Measurements from ENCODE around the gene PPP1R10.

DNA sequence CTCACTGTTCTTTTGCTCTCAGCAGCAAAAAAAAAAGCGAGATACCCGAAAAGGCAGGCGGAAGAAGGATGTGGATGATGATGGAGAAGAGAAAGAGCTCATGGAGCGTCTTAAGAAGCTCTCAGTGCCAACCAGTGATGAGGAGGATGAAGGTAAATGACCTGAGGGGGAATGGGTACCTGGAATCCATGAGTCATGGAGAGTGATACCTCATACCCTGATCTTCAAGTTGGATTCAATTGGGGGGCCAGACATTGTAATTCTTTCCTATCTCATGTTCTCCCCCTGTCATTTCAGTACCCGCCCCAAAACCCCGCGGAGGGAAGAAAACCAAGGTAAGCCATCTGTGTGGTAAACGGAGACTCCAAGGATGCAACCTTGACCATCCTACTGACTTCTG is 39.0 kb downstream of the PPP1R10 start:
- TF ChIP-seq, protein P1, sequence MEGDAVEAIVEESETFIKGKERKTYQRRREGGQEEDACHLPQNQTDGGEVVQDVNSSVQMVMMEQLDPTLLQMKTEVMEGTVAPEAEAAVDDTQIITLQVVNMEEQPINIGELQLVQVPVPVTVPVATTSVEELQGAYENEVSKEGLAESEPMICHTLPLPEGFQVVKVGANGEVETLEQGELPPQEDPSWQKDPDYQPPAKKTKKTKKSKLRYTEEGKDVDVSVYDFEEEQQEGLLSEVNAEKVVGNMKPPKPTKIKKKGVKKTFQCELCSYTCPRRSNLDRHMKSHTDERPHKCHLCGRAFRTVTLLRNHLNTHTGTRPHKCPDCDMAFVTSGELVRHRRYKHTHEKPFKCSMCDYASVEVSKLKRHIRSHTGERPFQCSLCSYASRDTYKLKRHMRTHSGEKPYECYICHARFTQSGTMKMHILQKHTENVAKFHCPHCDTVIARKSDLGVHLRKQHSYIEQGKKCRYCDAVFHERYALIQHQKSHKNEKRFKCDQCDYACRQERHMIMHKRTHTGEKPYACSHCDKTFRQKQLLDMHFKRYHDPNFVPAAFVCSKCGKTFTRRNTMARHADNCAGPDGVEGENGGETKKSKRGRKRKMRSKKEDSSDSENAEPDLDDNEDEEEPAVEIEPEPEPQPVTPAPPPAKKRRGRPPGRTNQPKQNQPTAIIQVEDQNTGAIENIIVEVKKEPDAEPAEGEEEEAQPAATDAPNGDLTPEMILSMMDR (IDR thresholded peaks at IDR 0.05), result no peak
- no peak for TF ChIP-seq POLR2A (IDR thresholded peaks at IDR 0.05)

All from vagina (tissue), 2 donors.